Measurements from ENCODE around the gene DCST1.

Gene DCST1

DNA sequence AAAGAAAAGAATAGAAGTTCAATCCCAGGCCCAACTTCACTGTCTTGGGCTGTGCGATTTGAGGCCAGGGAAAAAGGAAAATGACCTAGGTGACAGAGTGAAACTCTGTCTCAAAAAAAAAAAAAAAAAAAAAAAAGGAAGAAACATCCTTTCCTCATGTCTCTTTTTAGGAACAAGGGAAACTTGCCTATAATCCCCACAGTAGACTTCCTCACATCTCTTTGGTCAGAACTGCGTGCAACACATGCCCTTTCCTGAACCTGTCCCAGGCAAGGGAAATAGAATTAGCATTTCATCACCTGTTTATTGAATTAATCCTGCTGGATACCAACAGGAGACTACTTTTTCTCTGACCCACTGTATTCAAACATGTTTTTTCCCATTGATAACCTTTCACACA lies 2.3 kb downstream of the DCST1 start:
- no peak for DNase-seq

DNA sequence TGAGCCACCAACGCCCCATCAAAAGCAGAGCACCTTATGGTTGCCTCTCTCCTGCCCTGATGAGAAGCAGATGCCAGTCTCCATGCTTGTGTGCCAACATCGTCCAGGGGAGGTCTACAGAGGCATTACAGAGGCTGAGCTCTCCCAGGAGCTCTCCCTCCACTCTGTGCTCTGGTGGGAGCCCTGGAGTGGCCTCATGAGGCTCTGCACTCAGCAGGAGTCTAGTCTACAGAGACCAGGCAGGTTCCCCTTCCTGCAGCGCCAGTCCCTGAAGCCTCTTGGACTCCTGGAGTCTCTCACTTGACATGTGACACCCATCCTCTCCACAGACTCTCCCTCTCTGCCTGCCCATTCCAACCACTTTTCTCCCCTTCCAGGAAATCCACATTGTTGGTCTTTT lies 3.4 kb downstream of the DCST1 start:
- DNase-seq = no peak

DNA sequence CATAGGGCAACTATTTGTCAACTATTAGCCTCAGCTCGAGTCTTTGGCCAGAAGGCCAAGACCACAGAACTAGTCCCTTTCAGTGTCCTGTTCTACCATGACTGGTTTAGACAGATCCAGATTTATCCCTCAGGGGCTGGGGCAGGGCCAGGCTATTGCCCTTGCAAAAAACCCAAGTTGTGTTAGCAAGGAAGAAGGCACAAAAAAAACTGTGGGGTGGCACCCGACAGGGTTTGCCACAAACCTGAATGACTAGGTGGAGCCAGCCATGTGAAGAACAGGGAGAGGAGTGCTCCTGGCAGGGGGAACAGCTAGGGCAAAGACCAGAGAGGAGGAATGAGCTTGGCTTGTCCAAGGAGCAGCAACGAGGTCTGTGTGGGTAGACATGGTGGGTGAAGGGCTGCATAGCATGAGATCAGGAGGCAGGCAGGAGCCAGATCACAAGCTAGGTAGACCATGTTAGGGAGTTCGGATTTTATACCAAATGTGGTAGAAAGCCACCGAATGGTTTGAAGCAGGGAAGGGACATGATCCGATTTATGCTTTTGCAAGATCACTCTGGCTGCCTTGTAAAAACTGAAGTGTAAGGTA lies 4.3 kb downstream of the DCST1 start:
- DNase-seq = no peak

DNA sequence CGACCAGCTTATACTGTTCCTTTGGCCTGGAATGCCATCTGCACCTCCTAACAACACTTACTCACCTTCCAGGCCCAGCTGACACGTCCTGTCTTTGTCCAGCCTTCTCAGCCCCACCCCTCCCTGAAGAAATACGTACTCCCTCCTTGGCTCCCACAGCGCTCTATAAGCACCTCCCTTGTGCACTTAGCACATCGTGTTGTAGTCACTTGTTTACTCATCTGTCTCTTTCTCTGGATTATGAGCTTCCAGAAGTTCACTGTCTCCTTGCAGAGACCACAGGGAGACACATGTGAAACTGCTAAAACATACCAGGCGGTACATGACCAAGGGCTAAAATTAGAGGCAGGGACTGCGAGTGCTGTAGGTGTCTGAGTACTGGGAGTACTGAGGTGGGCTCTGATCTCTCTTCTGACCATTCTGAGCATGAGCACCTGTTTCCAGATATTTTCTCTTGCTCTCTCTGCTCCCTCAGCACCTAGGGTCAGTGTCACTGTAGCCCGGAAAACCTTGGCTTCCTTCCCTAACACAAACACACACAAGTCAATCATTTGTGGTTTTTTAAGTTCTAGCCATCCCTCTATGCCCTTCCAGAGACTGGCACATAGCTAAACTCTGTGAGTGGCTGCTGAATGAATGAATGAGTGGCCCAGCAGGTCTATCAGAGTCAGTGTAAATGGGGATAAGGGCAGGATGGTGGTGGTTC lies 5.1 kb downstream of the DCST1 start:
- no peak for DNase-seq

DNA sequence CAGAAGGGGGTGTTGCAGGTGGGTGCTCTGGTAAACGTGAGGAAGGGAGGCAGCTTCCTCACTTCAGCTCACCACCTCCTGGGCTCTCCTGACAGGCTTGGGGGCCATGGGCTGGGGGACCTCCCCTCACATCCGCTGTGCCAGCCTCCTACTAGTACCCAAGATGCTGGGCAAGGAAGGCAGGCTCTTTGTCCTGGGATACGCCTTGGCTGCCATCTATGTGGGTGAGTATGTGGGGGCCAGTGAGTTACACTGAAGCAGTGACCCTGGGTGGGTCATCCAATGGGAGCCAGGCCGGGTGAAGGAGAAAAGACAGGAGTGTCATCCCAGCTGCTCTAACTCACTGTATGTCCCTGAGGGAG lies 5.7 kb downstream of the DCST1 start:
- DNase-seq = no peak

DNA sequence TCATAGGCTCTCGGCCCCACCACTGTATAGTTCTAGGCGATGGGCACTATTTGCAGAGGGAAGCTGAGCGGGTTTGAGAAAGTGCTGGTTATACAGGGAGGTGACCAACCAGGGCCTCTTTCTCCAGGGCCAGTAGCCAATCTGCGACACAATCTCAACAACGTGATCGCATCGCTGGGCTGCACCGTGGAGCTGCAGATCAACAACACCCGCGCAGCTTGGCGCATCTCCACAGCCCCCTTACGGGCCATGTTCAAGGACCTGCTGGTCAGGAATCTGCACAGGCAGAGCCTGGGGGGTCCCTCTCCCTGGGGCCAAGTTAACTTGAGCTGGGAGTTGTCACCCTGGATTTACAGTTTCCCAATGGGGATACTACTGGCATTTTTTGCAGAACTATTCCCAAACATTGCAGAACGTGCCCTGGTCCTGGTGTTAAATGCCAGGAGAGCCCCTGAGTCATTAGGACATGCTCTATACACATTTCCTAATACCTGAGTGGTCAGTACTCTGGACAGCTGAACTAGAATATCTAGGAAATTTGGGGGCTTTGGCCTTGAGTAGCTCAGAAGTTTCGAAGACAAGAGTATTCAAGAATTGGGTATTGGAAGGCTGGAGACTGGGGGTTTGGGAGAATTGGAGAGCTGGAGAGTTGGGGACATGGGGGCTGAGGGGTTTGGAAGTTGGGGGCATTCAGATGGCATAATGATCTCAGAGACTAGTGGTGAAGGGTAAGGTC lies 6.9 kb downstream of the DCST1 start:
- DNase-seq = no peak

DNA sequence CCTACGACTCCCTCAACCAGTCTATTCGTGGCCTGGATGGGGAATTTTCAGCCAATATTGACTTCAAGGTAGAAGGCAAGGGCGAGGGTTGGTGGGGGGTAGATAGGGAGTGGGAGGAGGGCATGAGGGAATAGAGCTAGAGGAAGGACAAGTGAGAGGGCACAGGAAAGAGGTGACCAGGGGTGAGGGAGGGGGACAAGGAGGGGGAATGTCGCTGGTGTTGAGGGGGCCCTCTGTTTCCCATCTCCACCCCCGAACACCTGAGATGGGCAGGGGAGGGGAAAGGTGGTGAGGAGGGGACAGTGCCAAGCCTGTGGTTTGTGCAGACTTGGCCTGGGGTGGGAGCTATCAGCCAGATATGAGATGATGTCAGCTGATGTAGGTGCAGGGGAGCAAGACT lies 9.2 kb downstream of the DCST1 start:
- DNase-seq = no peak

DNA sequence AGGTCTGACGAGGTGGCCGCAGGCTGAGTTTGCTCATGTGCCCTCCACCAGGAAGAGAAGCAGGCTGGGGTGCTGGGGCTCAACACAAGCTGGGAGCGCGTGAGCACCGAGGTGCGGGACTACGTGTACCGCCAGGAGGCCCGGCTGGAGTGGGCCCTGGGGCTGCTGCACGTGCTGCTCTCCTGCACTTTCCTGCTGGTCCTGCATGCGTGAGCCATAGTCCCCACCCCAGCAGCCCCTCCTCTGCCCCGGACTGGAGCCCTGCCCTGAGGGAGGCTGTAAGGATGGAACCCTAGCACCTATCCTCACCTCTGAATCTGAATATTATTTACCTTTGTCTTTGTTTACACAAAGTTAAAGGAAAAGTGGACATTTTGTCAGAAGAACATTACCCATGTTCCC lies 9.7 kb downstream of the DCST1 start:
- no peak for DNase-seq

DNA sequence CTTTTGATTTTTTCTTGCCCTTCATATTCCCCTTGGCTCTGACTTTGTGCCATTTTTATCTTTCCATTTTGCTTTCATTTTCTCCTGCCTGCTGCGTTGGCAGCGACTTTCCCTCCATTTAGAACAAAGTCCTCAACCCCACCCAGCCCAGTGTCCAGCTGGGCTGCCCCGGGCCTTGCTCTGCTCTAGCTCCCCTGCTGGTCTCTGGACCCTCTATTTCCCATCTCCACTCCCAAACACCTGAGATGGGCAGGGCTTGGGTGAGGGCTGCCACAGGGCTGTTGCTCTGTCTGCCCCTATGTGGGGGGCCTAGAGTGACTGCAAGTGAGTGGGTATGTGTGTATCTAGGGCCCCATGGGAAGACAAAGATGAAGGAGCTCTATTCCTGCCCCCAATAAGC lies 10.2 kb downstream of the DCST1 start:
- DNase-seq = no peak

DNA sequence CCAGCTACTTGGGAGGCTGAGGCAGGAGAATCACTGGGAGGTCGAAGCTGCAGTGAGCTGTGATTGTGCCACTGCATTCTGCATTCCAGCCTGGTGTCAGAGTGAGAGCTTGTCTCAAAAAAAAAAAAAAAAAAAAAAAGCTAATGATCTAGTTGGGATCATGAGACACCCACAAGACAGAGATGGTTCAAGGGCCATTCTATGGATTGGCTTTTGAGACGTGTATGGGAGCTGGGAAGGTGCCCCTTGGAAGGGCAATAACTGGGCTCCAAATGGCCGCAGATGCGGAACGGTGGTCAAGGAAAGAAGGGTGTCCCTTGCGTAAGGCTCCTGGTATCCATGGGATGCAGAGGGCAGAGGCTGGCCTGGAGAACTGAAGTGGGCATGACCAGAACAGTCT lies 10.7 kb downstream of the DCST1 start:
- DNase-seq = no peak

DNA sequence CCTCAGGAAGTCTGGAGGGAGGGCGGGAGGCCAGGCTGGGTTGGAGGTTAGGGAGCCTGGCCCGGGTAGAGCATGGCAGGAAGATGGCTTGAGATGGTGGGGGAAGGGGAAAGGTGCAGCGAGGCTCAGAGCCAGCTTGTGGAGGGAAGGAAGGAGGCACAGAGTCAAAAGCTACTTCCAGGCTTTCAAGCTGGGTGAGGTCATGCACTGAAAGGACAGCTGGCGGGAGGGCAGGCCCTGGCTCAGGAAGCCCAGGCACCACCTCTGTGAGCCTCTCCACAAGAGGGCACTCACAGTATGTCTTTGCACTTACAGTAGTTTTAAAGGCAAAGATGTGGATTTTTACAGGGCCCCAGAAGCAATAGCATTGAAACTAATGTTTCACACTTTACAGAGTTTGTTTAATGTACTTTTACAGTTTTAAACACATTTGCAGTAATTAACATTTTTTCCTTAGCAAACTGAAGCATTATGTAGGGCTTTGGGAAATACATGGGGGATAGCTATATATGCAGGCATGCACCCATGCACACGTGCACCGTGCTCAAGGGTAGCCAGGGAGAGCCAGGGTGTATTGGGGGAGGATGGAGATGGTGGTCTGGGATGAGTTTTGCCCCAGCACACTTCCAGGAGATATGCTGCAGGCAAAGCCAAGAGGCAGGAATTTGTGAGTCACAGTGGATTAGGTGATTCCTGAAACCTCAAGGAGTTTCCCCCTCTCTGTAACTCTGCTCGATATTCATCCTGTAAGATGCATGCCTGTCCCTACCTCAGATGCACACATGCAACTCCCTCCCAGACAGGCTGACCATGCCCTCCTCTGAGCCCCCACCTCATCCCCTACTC lies 11.4 kb downstream of the DCST1 start:
- peak; percentile 61 to 72 for DNase-seq

DNA sequence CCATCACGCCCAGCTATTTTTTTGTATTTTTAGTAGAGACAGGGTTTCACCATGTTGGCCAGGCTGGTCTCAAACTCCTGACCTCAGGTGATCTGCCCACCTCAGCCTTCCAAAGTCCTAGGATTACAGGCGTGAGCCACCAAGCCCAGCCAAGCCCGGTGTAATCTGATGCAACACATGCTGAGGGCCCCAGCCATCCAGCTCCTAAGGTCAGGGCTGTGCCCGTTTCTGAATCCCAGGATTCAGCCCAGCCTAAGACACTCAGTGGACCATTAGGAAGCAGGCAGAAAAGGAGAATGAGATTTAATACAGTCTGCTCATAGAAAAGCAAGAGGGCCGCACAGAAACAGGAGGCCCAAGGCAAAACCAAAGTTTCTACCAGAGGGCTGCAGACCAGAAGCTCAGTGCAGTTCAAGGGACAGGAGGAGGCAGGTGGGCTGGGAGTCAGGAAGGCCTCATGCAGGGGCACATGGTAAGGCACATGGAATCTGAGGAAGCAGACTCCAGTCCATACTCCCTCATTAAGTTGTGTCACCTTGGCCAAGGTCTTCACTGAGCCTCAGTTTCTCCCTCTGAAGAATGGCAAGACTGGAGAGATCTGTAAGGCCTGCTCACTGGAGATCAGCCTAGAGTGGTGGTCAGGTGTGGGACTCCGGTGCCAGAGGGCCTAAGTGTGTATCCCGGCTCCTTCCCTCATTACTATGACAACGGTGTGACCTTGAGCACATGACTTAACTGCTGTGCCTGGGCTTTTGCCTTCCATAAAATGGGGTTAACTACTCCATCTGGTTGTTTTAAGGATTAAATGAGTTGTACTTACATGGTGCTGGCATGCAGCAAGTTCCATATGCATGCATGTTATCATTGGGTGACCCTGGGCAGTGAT lies 15.1 kb downstream of the DCST1 start:
- no peak for DNase-seq

DNA sequence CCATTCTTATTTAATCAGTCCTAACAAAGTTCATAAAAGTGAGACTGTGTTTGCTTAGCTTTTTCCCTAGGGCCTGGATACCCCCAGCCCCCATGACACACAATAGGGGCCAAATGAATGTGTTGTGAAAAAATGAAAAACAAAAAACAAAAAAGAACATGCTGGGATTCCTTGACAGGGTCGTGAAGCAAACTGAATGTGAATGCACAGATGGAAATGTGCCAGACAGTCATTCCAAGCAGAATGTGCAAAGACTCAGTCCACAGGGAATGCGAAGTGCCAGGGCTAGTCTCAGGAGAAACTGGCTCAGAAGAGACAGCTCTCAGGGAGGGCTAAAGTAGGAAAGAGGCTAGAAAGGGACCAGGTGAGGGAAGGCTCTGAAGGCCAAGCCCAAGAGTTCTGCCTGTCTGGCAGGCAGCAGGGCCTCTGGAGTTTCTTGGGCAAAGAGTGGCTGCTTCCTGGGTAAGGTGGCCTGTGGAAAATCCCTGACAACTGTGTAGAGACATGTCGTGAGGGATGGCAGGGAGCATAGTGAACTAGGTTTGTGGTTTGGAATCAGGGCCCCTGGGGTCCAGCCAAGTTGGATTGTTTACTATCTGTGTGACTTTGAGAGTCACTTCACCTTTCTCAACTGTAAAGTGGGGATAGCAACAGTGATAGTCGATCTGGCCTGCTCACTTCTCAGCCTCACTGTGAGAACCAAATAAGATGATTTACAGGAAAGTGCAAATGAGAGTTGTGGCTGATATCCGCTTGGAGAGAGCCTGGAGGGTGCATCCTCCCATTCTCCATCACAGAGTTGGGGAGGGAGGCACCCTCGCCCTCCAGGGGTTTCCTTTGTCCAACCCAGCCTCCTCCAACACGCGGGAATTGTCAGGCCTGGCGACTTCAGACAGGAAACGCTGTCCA lies 16.3 kb downstream of the DCST1 start:
- no peak for DNase-seq

DNA sequence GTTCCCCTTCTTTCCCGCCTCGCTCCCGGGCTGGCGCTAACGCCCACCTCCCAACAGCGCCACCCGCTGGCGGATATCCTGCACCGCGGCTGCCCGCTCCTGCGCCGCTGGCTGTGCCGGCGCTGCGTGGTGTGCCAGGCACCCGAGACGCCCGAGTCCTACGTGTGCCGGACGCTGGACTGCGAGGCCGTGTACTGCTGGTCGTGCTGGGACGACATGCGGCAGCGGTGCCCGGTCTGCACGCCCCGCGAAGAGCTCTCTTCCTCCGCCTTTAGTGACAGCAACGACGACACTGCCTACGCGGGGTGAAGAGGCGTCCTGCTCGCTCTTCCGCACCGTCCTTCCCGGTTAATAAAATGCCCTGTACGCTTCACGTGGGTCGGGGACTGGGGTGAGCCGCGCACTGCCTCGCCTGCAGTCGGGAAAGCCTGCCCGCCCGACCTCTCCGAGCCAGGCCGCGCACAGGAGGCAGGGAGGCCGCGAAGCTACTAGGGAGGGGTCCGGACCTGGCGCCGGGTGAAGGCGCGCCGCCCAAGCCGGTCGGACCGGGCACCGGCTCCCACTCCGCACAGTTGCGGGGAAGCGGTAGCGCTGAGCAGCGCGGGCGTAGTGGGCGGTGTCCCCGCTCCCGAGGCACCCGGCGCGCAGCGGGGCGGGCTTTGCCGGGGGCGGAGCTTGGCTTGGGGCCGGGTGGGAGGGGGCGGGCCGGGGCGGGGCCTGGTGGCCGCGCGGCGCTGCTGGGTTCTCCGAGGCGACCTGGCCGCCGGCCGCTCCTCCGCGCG lies 17.1 kb downstream of the DCST1 start, which contains the start of gene ADAM15:
Gene ADAM15, plus strand, starts transcription at position 757 of the 782 bp plus-strand sequence. CDS start 71 bp downstream, outside the sequence.
- DNase-seq = peak; percentile 84

DNA sequence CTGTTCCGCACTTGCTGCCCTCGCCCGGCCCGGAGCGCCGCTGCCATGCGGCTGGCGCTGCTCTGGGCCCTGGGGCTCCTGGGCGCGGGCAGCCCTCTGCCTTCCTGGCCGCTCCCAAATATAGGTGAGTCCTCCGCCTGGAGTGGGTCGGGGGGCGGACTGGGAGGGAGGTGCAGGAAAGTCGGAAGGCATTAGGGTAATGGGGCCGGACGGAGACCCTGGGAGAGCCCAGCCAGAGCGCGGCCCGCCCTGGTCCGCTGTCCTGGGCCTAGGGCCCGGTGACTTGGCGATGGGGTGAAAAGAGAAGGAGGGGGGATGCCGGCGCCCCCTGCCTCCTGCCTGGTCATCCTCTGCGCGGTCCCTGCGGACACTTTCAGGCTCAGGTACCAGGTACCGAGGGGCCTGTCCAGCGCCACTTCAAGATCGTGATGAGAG lies 17.7 kb downstream of the DCST1 start:
- no peak for DNase-seq

DNA sequence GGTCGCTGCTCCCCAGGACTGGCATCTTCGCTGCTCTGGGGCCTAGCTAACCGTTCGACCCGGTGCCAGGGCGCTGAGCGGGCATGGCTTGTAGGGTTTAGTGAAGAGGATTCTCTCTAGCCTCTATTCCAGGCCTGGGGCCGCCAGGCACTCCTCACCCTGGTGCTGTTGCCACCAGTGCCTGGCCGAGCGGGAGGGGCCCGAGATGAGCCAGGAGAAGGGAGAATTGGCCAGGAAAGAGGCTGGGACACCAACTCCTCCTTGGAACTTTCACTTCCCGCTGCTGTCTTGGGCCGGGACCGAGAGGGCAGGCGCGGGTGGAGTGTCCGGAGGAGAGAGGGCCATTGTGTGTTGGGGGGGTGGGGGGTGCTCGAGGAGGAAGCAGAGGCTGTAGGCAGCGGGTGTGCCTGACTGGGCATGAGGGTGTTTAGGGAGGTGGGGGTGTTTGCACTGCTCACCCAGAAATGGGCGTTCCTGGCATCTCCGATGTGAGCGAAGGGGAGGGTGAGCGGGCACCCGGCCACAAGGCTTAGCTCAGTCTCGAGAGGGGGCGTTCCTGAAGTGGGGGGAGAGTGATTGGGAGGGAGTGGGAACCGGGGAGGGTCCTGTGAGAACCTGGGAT lies 18.3 kb downstream of the DCST1 start:
- peak; percentile 46 to 52 for DNase-seq

DNA sequence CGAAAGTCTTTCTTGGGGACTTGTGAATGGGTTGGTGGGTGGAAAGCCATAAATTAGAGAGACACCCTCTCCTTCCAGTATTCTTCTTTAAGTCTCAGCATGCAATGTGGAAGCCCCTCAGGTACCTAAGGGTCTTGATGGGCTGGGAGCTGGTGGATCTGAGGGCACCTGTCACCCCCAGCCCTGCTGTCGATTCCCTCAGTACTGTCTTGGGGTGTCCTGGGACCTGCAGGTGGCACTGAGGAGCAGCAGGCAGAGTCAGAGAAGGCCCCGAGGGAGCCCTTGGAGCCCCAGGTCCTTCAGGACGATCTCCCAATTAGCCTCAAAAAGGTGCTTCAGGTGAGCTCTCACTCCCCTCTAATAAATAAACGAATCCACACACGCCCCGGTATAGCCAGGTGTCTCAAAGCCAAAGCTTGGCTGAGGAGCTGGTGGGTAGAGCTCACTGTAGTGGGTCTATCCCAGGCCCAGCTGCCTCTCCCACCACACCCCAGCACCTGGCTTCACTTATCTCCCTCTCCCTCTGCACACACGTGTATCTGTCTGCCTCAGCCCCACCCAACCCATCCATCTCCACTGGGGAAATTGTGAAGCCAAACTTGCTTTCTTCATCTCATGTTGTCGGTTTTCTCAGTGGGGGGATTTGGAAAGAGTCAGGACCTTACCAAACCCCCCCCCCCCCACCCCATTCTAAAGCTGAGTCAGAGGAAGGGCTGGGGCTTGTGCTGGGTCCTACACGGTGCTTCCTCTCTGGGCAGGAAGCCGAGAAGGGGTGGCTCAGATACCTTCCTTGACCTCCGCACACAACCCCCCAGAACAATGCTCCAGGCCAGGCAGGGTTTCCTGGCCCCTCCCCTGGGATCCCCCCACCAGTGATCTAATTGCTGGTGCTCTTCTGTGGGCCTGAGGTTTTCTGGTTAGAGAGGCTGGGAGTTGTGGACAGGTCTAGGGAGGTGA lies 19.1 kb downstream of the DCST1 start:
- peak; percentile 37 to 48 for DNase-seq

DNA sequence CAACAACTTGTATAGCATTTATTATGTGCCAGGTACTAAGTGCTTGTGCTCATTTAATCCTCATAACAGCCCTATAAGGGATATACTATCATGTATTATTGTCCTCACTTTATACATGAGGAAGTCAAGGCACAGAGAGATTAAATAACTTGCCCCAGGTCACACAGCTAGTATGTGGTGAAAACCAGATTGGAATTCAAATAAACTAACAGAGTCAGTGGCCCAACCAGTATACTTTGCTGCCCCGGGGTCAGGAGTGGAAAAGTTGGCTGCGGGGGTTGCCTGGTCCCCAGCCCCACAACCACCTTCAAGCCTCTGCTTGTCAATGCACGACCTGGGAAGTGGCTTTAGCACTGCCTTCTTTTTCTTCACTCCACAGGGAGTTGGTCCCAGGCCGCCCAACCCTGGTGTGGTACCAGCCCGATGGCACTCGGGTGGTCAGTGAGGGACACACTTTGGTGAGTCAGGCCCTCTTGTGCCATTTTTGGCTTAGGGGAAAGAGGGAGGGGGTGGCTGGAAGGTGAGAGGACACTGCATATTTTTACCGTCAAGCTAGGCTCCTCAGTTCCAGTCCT lies 20.0 kb downstream of the DCST1 start:
- DNase-seq = no peak
